GM21528 (cell line): ENCODE data around the gene SAMD5.

ENCODE experiments used
- ATAC-seq: cut with Tn5 transposase; IDR thresholded peaks from one replicate; pipeline ENCODE4 v1.9.1; 2021; ENCODE audit warnings: mild to moderate bottlenecking, moderate library complexity; ENCODE audit not compliant: unreplicated experiment, low FRiP score

SAMD5 gene

GRCh38 chr6:147564556-147564955 is 56.1 kb downstream of the SAMD5 start:
- ATAC-seq = no peak

DNA sequence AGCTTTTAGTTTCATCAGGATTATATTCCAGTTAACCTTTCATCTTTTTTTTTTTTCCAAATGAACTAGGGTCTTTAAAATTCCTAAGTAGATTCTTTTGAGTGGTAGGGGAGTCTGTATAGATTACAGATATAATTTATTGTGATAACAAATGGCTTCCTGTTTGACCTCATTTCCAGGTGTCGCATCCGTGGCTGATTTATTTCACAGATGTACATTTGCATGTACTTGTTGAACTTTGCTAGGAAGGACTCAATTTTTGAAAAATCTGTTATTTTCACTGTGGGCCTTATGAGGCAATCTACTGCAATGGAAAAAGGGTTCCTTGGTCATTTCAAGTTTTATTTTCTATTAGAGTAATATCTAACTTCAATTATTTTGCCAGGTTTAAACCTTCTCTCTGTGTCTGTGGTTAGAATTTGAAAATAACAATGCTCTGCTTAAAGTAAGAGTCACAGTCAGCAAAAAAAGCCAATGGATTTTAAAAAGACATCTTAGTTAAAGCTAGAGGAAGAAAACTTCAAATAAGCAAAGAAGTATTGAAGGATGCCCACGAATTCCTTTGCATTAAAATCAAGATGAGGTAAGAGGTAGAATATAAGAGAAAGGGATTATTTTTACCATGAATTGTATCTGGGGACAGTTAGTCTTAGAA is 57.9 kb downstream of the SAMD5 start:
- ATAC-seq = no peak

GRCh38 chr6:147567141-147567805 is 58.8 kb downstream of the SAMD5 start:
- no peak for ATAC-seq

- no peak for ATAC-seq
These were observed 61.3 kb downstream of the SAMD5 start for GRCh38 chr6:147569788-147570187.

DNA sequence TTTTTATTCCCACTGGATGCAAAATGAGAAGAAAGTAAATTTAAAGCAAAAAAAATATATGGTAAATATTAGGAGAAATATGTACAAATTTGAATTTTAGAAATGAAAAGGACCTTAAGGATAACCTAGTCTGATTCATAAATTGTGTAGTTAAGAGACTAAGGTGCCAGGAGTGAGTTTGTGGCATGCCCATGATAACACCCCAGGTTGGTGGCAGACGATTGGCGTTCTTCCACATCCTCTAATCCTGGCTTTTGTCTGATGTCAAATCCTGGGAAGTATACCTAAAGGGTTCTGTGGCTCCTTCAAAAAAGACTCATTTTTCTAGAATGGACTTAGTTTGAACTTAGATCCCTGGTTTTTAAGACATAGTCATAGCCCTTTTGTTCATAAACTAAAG is 62.2 kb downstream of the SAMD5 start:
- no peak for ATAC-seq

GRCh38 chr6:147577488-147577887 is 69.0 kb downstream of the SAMD5 start:
- no peak for ATAC-seq

DNA sequence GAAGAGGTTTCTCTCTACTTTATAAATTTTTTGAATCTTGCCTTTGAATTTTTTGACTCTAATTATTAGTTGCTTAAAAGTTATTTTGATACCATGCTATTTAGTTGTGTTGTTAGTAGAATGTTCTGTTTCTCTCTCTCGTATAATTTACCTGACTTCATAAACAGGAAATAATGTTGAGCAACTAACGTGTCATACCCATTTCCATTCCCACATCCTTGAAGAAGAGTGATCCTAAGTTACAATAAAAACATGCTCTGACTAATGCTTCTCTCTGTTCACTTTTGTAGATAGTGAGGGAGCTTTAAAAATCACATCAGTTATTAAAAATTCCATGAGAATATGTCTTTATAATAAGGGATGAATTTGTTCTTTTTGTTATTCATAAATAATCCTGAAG is 69.7 kb downstream of the SAMD5 start:
- ATAC-seq = no peak

DNA sequence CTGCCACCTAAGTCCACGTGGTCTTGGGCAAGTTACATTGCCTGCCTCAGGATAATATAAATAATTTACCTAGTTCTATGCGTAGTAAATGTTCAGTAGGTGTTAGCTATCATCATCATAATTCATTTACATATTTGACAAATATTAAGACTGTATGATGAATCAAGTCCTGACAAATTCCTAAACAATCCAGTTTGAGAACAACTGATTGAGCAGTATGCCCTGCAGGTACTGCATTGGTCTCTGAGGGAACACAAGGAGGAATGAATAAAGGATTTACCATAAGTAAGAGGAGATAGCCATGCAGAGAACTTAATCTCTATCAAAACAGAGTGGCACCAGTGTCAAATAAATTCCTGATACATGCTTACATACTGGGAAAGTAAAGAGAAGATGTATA is 70.4 kb downstream of the SAMD5 start:
- ATAC-seq = no peak

DNA sequence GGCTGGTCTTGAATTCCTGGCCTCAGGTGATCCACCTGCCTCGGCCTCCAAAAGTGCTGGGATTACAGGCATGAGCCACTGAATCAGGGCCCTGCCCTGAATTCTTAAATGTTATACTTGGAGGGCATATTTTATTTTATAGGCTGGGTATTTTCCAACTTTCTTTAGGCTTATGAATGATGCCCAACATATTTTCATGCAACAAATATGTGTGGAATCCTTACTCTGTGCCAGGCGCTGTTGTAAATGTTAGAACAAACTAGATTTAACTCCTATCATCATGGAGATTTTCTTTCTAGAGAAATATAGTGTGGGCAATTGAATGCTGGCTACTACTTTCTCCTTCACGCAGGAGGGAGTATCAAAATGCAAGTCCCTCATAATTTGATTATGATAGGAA is 71.2 kb downstream of the SAMD5 start:
- no peak for ATAC-seq

DNA sequence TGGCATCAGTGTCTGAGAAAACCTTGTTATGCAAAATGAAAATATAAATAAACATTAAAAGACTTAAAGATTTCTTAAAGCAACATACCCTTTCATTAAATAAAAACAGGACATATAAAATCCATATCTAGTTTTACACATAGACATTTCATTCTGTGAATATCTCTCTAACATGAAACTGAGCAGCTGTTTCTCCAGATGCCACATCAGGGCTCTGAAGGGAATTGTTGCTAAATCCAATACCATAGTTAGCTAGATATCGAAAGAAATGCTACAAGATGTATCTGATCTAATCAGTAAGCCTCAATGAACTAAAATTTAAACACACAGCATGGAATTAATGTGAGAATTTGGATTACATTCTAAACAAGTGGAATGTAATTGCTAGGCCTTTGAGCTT is 74.5 kb downstream of the SAMD5 start:
- no peak for ATAC-seq

- ATAC-seq = no peak
These were observed 76.8 kb downstream of the SAMD5 start for GRCh38 chr6:147585256-147585655.

DNA sequence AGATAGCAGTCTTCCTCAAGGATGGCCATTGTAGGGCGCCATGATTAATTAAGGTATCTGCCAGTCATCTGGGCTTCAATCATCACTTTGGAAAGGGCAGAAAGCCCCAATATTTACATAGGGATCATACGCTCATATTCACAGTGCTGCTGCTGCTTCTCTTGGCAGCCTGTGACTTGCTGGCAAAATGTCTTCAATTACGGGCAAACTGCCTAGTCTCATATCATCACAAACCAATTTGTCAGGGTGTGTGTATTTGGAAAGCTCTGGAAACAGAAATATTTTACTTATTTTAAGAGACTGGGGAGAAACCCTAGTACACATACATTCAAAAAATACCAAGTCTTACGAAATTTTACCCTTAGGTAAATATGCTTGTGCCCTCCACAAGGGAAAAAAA is 77.6 kb downstream of the SAMD5 start:
- ATAC-seq = no peak

DNA sequence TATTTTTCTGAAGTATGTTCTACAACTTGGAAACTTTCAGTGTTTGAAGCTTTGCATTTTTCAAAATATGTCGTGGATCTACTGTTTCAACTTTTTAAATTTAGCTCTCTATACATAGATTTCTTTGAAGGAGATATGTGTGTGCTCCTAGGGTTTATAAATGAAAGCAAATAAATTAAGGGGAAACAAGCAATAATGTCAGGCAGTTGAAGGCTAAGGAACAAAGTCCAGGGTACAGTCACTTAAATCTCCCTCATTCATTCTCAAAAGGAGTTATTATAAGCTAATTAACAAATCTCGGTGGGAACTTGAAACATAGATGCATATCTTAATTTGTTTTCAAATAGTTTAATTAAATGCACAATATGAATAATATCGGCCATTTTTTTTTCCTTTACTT is 79.4 kb downstream of the SAMD5 start:
- no peak for ATAC-seq

DNA sequence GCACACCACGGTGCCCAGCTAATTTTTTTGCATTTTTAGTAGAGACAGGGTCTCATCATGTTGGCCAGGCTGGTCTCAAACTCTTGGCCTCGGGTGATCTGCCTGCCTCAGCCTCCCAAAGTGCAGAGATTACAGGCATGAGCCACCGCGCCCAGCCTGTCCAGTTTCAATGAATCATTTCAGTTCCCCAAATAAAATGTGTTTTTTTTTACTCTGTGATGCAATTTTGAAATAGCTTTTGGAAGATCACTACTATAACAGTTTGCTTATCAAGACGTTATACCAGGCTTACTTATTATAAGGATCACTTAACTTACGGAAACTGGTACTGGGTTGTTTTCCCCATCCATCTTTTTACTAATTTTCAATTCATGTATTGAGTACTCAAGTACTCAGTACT is 80.0 kb downstream of the SAMD5 start:
- ATAC-seq = no peak

- no peak for ATAC-seq
These were observed 81.3 kb downstream of the SAMD5 start for GRCh38 chr6:147589739-147590250.

GRCh38 chr6:147595961-147596360 is 87.5 kb downstream of the SAMD5 start:
- ATAC-seq = no peak

- no peak for ATAC-seq
These were observed 95.0 kb downstream of the SAMD5 start for GRCh38 chr6:147603392-147604081.

GRCh38 chr6:147604373-147604772 is 95.9 kb downstream of the SAMD5 start:
- ATAC-seq = no peak

DNA sequence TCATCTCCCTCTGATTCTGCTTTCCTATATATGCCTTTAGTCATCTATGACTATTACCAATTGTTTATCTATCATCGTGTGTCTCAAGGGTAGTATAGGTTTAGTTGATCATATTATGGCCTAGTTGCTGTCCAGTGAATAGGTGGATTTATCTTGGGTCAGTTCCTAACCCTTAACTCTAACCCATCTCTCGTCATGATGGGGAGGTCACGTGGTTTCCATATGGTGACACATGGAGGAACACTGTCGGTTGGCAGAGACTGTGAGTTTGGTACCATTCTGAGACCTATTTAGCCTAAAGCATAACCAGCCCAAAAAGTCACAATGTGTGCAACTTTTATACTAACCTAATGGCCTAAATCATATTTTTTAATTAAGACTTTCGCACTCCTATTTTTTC is 103.5 kb downstream of the SAMD5 start:
- ATAC-seq = no peak

DNA sequence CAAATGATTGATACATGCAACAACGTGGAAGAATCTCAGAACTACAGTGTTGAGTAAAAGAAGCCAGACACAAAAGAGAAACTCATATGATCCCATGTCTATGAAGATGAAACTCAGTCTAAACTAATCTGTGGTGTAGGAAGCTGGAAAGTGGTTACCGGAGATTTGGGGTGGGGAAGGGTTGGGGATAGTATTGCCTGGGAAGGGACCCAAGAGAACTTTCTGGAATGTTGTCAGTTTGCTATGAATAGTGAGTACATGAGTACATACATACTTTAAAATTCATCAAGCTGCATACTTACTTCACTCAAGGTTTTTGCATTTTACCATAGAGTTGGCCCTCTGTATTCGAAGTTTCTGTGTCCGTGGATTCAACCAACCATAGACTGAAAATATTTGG is 106.0 kb downstream of the SAMD5 start:
- ATAC-seq = no peak

DNA sequence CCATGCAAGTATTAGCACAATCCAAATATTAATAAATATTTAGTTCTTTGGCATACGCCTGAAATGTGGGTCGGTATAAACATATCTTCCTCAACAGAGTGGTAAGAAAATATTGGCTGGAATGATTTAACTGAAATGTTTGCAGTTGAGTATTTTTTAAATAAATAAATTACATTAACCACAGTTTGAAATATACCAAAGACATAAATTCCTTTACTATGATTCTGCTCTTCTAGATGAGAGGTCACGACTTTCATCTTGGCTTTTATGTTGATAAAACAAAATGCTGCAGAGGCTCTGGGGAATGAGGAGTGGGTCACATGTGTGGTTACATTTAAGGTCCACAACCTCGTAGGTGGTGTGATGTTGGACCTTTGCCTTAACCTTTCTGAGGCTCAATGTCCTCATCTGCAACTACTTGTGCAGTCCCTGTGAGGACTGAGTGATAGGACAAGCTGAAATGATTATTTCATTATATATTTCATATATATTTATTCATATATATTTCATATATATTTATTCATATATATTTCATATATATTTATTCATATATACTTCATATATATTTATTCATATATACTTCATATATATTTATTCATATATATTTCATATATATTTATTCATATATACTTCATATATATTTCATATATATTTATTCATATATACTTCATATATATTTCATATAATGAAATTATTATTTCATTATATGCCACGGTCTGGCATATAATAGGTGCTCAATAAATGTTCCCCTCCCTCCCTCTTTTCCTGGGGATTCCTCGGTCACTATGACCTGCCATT is 107.4 kb downstream of the SAMD5 start:
- ATAC-seq = no peak
